AG09309 (cell line): ENCODE measurements around the gene KCNJ11.

Experiments
- DNase-seq: peaks from one replicate; pipeline ENCODE4 v3.0.0-alpha.2; 2010; ENCODE audit warnings: low read depth
- H3K4me3 ChIP-seq: 2 replicates; pipeline ENCODE4 v1.5.1; 2011; ENCODE audit warnings: mild to moderate bottlenecking, low read depth, low read length, moderate library complexity; ENCODE audit not compliant: control insufficient read depth
- TF ChIP-seq, protein P1 (sequence below): IDR thresholded peaks from 2 replicates; pipeline ENCODE4 v1.5.1; 2011; ENCODE audit warnings: mild to moderate bottlenecking, low read depth, low read length, inconsistent platforms; ENCODE audit not compliant: insufficient read depth, control insufficient read depth; ENCODE audit errors: missing control alignments

Gene KCNJ11

DNA sequence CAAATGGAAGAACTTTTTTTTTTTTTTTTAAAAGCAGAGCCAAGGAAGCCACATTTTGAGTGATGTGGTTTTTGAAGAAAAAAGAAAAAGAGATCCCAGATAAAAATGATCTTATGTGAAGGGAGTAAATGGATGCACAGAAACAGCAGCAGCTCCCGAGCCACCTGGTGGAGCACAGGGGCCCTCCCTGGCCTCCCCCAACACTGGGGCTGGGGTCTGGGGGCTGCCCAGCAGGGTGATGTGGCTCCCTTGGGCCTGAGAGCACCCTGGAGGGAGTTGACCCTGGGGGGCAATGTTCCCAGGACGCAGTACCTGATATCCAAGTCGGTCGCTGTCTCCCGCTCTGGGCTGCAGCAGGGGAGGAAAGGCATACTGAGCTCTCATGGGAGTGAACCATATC, 26.5 kb upstream of the KCNJ11 start:
- DNase-seq = no peak
- no peak overlapping the region for H3K4me3 ChIP-seq
- TF ChIP-seq, protein P1, sequence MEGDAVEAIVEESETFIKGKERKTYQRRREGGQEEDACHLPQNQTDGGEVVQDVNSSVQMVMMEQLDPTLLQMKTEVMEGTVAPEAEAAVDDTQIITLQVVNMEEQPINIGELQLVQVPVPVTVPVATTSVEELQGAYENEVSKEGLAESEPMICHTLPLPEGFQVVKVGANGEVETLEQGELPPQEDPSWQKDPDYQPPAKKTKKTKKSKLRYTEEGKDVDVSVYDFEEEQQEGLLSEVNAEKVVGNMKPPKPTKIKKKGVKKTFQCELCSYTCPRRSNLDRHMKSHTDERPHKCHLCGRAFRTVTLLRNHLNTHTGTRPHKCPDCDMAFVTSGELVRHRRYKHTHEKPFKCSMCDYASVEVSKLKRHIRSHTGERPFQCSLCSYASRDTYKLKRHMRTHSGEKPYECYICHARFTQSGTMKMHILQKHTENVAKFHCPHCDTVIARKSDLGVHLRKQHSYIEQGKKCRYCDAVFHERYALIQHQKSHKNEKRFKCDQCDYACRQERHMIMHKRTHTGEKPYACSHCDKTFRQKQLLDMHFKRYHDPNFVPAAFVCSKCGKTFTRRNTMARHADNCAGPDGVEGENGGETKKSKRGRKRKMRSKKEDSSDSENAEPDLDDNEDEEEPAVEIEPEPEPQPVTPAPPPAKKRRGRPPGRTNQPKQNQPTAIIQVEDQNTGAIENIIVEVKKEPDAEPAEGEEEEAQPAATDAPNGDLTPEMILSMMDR = no peak

DNA sequence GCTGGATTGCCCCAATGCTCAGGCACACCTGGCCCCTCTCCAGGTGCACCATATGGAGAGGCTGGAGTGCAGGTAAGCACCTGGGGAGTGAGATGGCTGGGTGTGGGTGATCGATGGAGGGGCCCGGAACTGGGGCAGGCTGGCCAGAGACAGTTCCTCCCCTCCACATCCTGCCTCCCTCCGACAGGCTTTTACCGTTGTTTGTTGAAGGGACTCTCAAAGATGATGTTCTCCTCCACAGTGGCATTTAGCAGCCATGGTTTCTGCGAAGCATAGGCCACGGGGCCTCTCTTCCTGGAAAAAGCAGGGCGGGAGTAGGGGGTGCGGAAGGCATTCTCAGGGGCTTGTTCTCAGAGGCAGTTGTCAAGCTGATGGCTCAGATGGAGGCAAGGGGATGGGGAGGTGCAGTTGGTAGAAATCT, 25.9 kb upstream of the KCNJ11 start:
- DNase-seq = no peak
- no peak overlapping the region for H3K4me3 ChIP-seq
- TF ChIP-seq, protein P1 = no peak

DNA sequence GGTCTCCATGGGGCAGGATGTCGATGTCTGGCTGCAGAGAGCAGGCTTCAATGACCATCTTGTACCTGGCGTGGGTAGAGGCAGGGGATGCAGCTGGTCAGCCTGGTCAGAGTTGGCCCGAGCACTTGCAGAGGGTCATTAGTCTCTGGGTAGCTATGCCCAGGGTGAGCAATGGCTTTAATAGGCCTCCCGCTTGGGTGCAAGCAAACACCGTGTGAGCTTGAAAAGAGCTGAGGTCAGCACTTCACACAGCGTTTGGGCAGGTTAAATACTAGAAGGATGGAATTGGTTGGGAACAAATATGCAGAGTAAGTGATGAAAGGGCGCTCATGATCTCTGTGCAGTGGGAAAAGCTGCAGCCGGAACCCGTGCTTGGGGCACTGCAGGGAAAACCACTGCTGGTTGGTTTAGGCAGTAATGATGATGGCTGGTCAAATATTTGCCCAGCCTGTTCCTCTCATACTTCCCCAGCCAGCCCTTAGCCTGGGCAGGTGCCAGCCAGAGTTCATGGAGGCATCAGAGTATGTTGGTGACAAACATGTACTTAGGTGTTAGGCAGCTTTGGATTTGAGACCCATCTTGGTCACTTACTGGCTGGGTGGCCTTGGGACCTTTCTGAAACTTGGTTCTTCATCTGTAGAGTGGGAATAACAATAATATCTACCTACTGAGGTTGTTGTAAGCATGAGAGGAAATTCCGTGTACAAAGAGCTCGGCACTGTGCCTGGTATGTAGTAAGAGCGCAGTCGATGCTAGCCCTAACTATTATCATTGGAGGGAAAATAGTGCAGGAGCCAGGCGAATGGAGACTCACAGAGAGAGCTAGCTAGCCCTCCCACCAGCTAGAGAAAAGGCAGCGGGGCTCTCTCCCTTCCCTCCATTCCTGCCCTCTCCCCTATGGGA, 25.2 kb upstream of the KCNJ11 start:
- DNase-seq = no peak
- no peak overlapping the region for H3K4me3 ChIP-seq
- TF ChIP-seq, protein P1 = no peak

DNA sequence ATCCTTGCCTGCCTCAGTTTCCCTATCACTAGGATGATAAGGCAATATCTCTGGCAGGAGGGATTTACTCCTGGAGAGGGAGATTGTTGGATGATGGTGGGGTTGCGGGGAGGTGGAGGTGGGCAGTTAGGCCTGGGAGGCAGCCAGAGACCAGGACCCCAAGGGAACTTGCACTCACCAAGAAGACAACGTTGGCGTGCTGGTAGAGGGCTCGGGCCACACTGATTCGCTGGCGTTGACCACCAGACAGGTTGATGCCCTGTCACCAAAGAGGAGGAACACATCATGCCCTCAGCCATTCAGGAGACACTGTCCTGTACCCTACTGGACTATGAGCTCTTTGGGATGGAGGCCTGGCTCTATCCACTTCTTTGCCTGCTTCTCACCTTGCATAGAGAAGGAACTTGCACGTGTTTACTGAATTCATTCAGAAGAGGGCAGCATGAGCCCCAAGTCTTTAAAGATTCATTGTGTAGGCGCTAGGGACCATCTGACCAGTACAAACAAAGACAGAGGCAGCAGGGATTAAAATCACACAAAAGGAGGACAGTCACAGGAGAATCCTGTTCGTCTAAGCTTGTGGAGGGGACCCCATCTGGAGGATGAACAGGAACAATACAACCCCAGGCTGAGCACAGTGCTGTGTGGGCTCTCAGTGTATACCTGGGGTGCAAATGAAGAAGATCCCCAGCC, 24.2 kb upstream of the KCNJ11 start:
- no peak overlapping the region for H3K4me3 ChIP-seq
- no peak for DNase-seq
- TF ChIP-seq, protein P1 = no peak

DNA sequence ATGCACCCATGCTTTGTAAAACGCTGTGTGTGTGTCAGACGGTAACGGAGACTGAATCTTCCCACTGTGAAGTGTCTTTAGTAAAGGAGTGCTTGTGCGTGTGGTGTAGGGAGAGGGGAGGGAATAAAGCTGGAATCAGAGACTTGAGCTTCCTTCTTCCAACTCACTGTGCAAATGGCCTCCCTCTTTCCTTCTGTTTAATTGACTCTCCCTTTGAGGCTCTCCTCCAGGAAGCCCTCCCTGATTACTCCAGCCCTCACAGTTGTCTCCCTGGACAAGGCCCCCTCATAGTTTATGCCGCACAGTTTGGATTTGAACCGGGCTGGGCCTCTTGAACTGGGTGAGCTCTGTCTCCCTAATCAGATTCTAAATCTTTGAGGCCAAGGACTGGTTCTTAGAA, 23.0 kb upstream of the KCNJ11 start:
- no peak overlapping the region for H3K4me3 ChIP-seq
- TF ChIP-seq, protein P1 = no peak

DNA sequence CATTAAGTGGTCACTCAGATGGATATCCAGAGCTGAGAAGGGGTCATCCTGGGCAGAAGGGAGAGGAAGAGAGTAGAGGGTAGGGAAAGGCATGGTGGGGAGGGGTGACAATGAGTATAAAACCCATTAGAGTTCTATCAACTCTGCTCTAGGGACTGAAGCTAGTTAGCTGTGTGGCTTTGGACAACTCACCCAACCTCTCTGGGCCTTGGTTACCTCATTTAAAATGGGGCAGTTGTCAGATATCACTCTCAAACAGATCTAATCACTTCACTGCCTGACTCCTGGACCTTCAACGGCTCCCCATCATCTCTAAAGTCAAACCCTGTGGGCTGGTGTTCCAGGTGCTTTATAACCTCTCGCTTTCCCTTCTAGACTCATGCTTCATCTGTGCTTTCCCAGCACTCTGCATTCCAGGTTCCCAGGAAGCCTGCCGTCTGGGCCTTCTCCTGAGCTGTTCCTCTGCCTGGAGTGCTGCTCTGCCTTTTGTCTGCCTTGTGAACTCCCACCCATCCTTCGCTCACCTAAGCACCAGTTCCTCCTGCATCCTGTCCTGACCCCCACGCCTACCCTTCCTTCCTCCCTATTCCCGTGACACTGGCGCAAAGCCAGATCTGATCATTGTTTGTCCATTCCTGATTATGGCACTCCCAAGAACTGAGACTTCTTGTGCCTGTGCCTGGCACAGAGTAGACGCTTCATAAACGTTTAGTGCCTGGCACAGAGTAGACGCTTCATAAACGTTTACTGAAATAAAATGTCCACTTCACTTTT, 22.3 kb upstream of the KCNJ11 start:
- no peak for DNase-seq

More for the DNA sequence above, 23.0 kb upstream of the KCNJ11 start:
- no peak for DNase-seq

More for the DNA sequence above, 22.3 kb upstream of the KCNJ11 start:
- TF ChIP-seq, protein P1 = no peak
- no peak overlapping the region for H3K4me3 ChIP-seq
